ENCODE data around the gene COA1. TPM values are rescaled to one million over a fixed set of nuclear protein-coding genes. Genes with fewer than 3 reads are reported as not detected.
A peak's percentile ranks its signal among the peaks of the same experiment; 100 is the strongest.

COA1 gene
- polyA plus RNA-seq, 3 donors = 25.6 to 57.8 (median 56.2) TPM

GRCh38 chr7:43625453-43625852, 103.9 kb downstream of the COA1 start:
- no peaks in the 10 kb centered on the region for H3K4me1 ChIP-seq (ENCODE audit: control insufficient read depth in 1 of 2, insufficient read depth in 2 of 2, low read length in 2 of 2)
- H2AFZ ChIP-seq (ENCODE audit: insufficient read depth, low read depth, low read length, poor library complexity, severe bottlenecking) = no peak overlapping the region
- no peak for DNase-seq
- no peaks in the 10 kb centered on the region for H3K27me3 ChIP-seq (ENCODE audit: control insufficient read depth in 2 of 2, insufficient read depth in 2 of 2, low read length in 2 of 2)
- H3K36me3 Mint-ChIP-seq = peaks cover 56 to 68% of the 10 kb centered on the region in 2 donors
- peaks cover 43 to 87% of the 10 kb centered on the region in 2 donors for H3K36me3 ChIP-seq (replicated peaks in 1 of 2; ENCODE audit: control insufficient read depth in 1 of 2, insufficient read depth in 2 of 2, low read length in 2 of 2)
- no peak for TF ChIP-seq CTCF (IDR thresholded peaks at IDR 0.05)
- H3K79me2 ChIP-seq (ENCODE audit: insufficient read depth, low read length) = no peaks in the 10 kb centered on the region
- no peaks in the 10 kb centered on the region for H3K9me3 Mint-ChIP-seq
- H3K4me2 ChIP-seq (replicated peaks; ENCODE audit: extremely low read depth, low read length, poor library complexity, severe bottlenecking) = no peak overlapping the region
- no peak overlapping the region for H3K9ac ChIP-seq (ENCODE audit: insufficient read depth, low read length, poor library complexity, severe bottlenecking)
- intact Hi-C loops (cut with micrococcal nuclease) = no loop called here
- H3K27me3 Mint-ChIP-seq (ENCODE audit: low read depth in 3 of 3) = no peaks in the 10 kb centered on the region
- H3K9me3 ChIP-seq (replicated peaks in 1 of 2; ENCODE audit: control insufficient read depth in 1 of 2, insufficient read depth in 1 of 2, low read length in 2 of 2) = no peaks in the 10 kb centered on the region
- no peak overlapping the region for H3K4me3 Mint-ChIP-seq
- H3K27ac Mint-ChIP-seq = peak overlapping the region in 1 of 7 donors; percentile 67
- no peak overlapping the region for H3K4me3 ChIP-seq (replicated peaks in 1 of 3; ENCODE audit: low read depth in 2 of 3, low read length in 3 of 3)
- no peaks in the 10 kb centered on the region for H4K20me1 ChIP-seq (ENCODE audit: insufficient read depth, low read length)
- no peaks in the 10 kb centered on the region for H3K4me1 Mint-ChIP-seq
- H3K27ac ChIP-seq (ENCODE audit: low read depth in 1 of 2, low read length in 2 of 2) = no peak overlapping the region

- Mint-ChIP-seq H3K36me3 (peaks cover 52 to 63% of the 10 kb centered on the region in 2 donors), H3K9me3 (no peaks in the 10 kb centered on the region), H3K4me1 (no peaks in the 10 kb centered on the region), H3K4me3 (no peak overlapping the region), H3K27me3 (ENCODE audit: low read depth in 3 of 3) (no peaks in the 10 kb centered on the region), H3K27ac (no peak overlapping the region)
- no peaks in the 10 kb centered on the region for H3K9me3 ChIP-seq (replicated peaks in 1 of 2; ENCODE audit: control insufficient read depth in 1 of 2, insufficient read depth in 1 of 2, low read length in 2 of 2)
- no peaks in the 10 kb centered on the region for H3K79me2 ChIP-seq (ENCODE audit: insufficient read depth, low read length)
- no peak overlapping the region for H3K4me2 ChIP-seq (replicated peaks; ENCODE audit: extremely low read depth, low read length, poor library complexity, severe bottlenecking)
- H3K27me3 ChIP-seq (ENCODE audit: control insufficient read depth in 2 of 2, insufficient read depth in 2 of 2, low read length in 2 of 2) = no peaks in the 10 kb centered on the region
- intact Hi-C loops (cut with micrococcal nuclease) = no loop called here
- no peak overlapping the region for H3K27ac ChIP-seq (ENCODE audit: low read depth in 1 of 2, low read length in 2 of 2)
- no peak for DNase-seq
- no peaks in the 10 kb centered on the region for H3K4me1 ChIP-seq (ENCODE audit: control insufficient read depth in 1 of 2, insufficient read depth in 2 of 2, low read length in 2 of 2)
- H2AFZ ChIP-seq (ENCODE audit: insufficient read depth, low read depth, low read length, poor library complexity, severe bottlenecking) = no peak overlapping the region
- 100% methylated on average over 1 of the region's 2 CpGs for WGBS (ENCODE audit: insufficient coverage)
- no peaks in the 10 kb centered on the region for H4K20me1 ChIP-seq (ENCODE audit: insufficient read depth, low read length)
- no peak for TF ChIP-seq CTCF (IDR thresholded peaks at IDR 0.05)
- no peak overlapping the region for H3K9ac ChIP-seq (ENCODE audit: insufficient read depth, low read length, poor library complexity, severe bottlenecking)
- H3K4me3 ChIP-seq (replicated peaks in 1 of 3; ENCODE audit: low read depth in 2 of 3, low read length in 3 of 3) = no peak overlapping the region
- peaks cover 40 to 85% of the 10 kb centered on the region in 2 donors for H3K36me3 ChIP-seq (replicated peaks in 1 of 2; ENCODE audit: control insufficient read depth in 1 of 2, insufficient read depth in 2 of 2, low read length in 2 of 2)
These were observed 105.2 kb downstream of the COA1 start for GRCh38 chr7:43624156-43624555.
